K562 (cell line): ENCODE measurements around the gene GRIPAP1. TPM values are rescaled to one million over a fixed set of nuclear protein-coding genes. Genes with fewer than 3 reads are reported as not detected.

ENCODE experiments used
- BACH1 ChIP-seq: fragments of 200-800 bp; sonication (Bioruptor generic); IDR thresholded peaks from 2 replicates; pipeline ENCODE4 v1.6.1; 2016; ENCODE audit warnings: missing genetic modification characterization, missing compliant biosample characterization
- BCL6 ChIP-seq: fragments of 250-450 bp; sonication (Bioruptor Pico); IDR thresholded peaks from 2 replicates; pipeline ENCODE4 v1.4.0; 2020
- BRF1 ChIP-seq: IDR thresholded peaks from 3 replicates; pipeline ENCODE4 v1.6.1; 2011; ENCODE audit warnings: borderline replicate concordance, mild to moderate bottlenecking; ENCODE audit not compliant: insufficient read length; ENCODE audit errors: extremely low read depth
- CEBPG ChIP-seq, 3 experiments: fragments of 200-800 bp in 1 of 3; sonication (Bioruptor generic) in 1 of 3; sonication (generic) in 1 of 3; formaldehyde crosslinking in 1 of 3; IDR thresholded peaks in 2 of 3; conservative IDR thresholded peaks in 1 of 3; 2 replicates each; pipeline versions ENCODE4 v1.6.1 to v1.8.0; 2016 to 2022; ENCODE audit warnings: missing compliant biosample characterization in 2 of 3, missing genetic modification characterization in 2 of 3, mild to moderate bottlenecking in 1 of 3, missing genetic modification reagents in 1 of 3
- DPF2 ChIP-seq: fragments of 450-650 bp; IDR thresholded peaks from 2 replicates; pipeline ENCODE4 v1.6.1; 2016
- EHMT2 ChIP-seq: fragments of 450-650 bp; IDR thresholded peaks from 2 replicates; pipeline ENCODE4 v1.6.1; 2018; ENCODE audit warnings: antibody characterized with exemption
- ETV6 ChIP-seq, 3 experiments: fragments of 150-350 bp in 1 of 3; sonication (generic) in 1 of 3; formaldehyde crosslinking in 1 of 3; IDR thresholded peaks; 2 replicates each; pipeline versions ENCODE4 v1.6.1 to v1.8.0; 2014 to 2022; ENCODE audit warnings: borderline replicate concordance in 2 of 3, low read depth in 2 of 3, antibody characterized with exemption in 1 of 3, low read length in 1 of 3, mild to moderate bottlenecking in 1 of 3, missing genetic modification reagents in 1 of 3
- HMG20B ChIP-seq: fragments of 250-450 bp; sonication (Bioruptor Pico); IDR thresholded peaks from 2 replicates; pipeline ENCODE4 v1.5.0; 2021; ENCODE audit warnings: mild to moderate bottlenecking
- HMGN3 ChIP-seq: IDR thresholded peaks from 2 replicates; pipeline ENCODE4 v1.6.1; 2011; ENCODE audit warnings: borderline replicate concordance, low read depth, mild to moderate bottlenecking, mixed read lengths, low read length; ENCODE audit not compliant: insufficient read length; ENCODE audit errors: extremely low read depth
- MAFK ChIP-seq: IDR thresholded peaks from 2 replicates; pipeline ENCODE4 v1.6.1; 2011; ENCODE audit warnings: low read length, improper control_type of control experiment
- MBD2 ChIP-seq: sonication (generic); IDR thresholded peaks from 2 replicates; pipeline ENCODE4 v1.6.1; 2016; ENCODE audit warnings: low read depth, borderline replicate concordance
- NFE2L1 ChIP-seq: fragments of 450-650 bp; IDR thresholded peaks from 2 replicates; pipeline ENCODE4 v1.6.1; 2016; ENCODE audit warnings: missing genetic modification characterization, low read depth, mild to moderate bottlenecking, missing compliant biosample characterization, moderate library complexity, borderline replicate concordance
- RAD21 ChIP-seq, 2 experiments: fragments of 250-450 bp in 1 of 2; fragments of 450-650 bp in 1 of 2; sonication (Bioruptor Pico) in 1 of 2; formaldehyde crosslinking in 1 of 2; IDR thresholded peaks in 1 of 2; conservative IDR thresholded peaks in 1 of 2; 2 replicates each; pipeline versions ENCODE4 v1.4.0 to v1.8.0; 2020 to 2022; ENCODE audit warnings: mild to moderate bottlenecking in 2 of 2, moderate library complexity in 1 of 2
- SMARCA4 ChIP-seq: fragments of 450-650 bp; IDR thresholded peaks from 2 replicates; pipeline ENCODE4 v1.6.1; 2016
- SNIP1 ChIP-seq: fragments of 450-650 bp; IDR thresholded peaks from 2 replicates; pipeline ENCODE4 v1.7.1; 2017; ENCODE audit warnings: low read depth, mild to moderate bottlenecking
- SP1 ChIP-seq: sonication (generic); formaldehyde crosslinking; IDR thresholded peaks from 2 replicates; pipeline ENCODE4 v1.8.1; 2022; ENCODE audit warnings: mild to moderate bottlenecking, missing genetic modification reagents
- SREBF1 ChIP-seq: fragments of 150-350 bp; IDR thresholded peaks from 2 replicates; pipeline ENCODE4 v1.6.1; 2014; ENCODE audit warnings: antibody characterized with exemption, low read depth, low read length, borderline replicate concordance
- TEAD4 ChIP-seq, 2 experiments: sonication (generic) in 1 of 2; formaldehyde crosslinking in 1 of 2; IDR thresholded peaks; 2 replicates each; pipeline versions ENCODE4 v1.6.1 to v1.8.0; 2012 to 2022; ENCODE audit warnings: borderline replicate concordance in 1 of 2, inconsistent platforms in 1 of 2, low read length in 1 of 2, mild to moderate bottlenecking in 1 of 2, missing genetic modification reagents in 1 of 2
- YY1 ChIP-seq, 3 experiments: IDR thresholded peaks; 2 replicates each; pipeline ENCODE4 v1.6.1; 2011; ENCODE audit warnings: low read length in 2 of 3, mild to moderate bottlenecking in 2 of 3, moderate library complexity in 2 of 3, borderline replicate concordance in 1 of 3, control low read depth in 1 of 3, low read depth in 1 of 3; ENCODE audit not compliant: insufficient read depth in 3 of 3, insufficient replicate concordance in 2 of 3, control insufficient read depth in 1 of 3, insufficient read length in 1 of 3; ENCODE audit errors: extremely low read depth in 1 of 3
- ZNF12 ChIP-seq: sonication (generic); formaldehyde crosslinking; IDR thresholded peaks from 2 replicates; pipeline ENCODE4 v1.4.0; 2020; ENCODE audit warnings: mild to moderate bottlenecking, missing genetic modification reagents
- ZNF263 ChIP-seq: sonication (generic); formaldehyde crosslinking; IDR thresholded peaks from 2 replicates; pipeline ENCODE4 v1.8.0; 2022; ENCODE audit warnings: mild to moderate bottlenecking, missing genetic modification reagents, borderline replicate concordance
- polyA plus RNA-seq, 8 experiments: library from polyadenylated mRNA; depleted of rRNA in 4 of 8; stranded (reverse) in 5 of 8; unstranded in 3 of 8; fragments of >200 nt; fragmentation: Nextera tagmentation in 2 of 8; fragmentation: Illumina TruSeq in 1 of 8; extraction: Ambion mirVana in 2 of 8; extraction: Trizol in 1 of 8; gene quantifications; 2 replicates each; pipeline versions ENCODE4 v1.2.1 to v1.2.3, GENCODE V29; 2011 to 2014; ENCODE audit warnings: inconsistent platforms in 1 of 8, missing spikeins in 1 of 8
- total RNA-seq, 7 experiments: library from RNA; depleted of rRNA in 6 of 7; stranded (reverse); fragments of >200 nt in 6 of 7; fragmentation: Illumina TruSeq in 2 of 7; extraction: Trizol in 2 of 7; gene quantifications; 2 replicates each; pipeline versions ENCODE4 v1.2.1 to v1.2.3, GENCODE V29; 2011 to 2021; ENCODE audit warnings: low replicate concordance in 1 of 7
- TF ChIP-seq, protein P1 (sequence below), 2 experiments: fragments of 450-650 bp in 1 of 2; sonication (generic) in 1 of 2; formaldehyde crosslinking in 1 of 2; IDR thresholded peaks in 1 of 2; conservative IDR thresholded peaks in 1 of 2; 2 replicates each; pipeline versions ENCODE4 v1.6.1 to v1.8.1; 2016 to 2023; ENCODE audit warnings: mild to moderate bottlenecking in 2 of 2, moderate library complexity in 2 of 2, inconsistent platforms in 1 of 2, missing genetic modification reagents in 1 of 2
- TF ChIP-seq, protein P2 (sequence below), 2 experiments: fragments of 450-650 bp; conservative IDR thresholded peaks; 2 replicates each; pipeline ENCODE4 v1.6.1; 2017; ENCODE audit warnings: mild to moderate bottlenecking in 2 of 2, moderate library complexity in 2 of 2

Gene GRIPAP1
- total and polyA plus RNA-seq, 9 of the 15 experiments (the other 6 are each of a cell fraction or from before 2014, with no cell fraction given) = 4.1 to 41.6 (median 24.0) TPM

DNA sequence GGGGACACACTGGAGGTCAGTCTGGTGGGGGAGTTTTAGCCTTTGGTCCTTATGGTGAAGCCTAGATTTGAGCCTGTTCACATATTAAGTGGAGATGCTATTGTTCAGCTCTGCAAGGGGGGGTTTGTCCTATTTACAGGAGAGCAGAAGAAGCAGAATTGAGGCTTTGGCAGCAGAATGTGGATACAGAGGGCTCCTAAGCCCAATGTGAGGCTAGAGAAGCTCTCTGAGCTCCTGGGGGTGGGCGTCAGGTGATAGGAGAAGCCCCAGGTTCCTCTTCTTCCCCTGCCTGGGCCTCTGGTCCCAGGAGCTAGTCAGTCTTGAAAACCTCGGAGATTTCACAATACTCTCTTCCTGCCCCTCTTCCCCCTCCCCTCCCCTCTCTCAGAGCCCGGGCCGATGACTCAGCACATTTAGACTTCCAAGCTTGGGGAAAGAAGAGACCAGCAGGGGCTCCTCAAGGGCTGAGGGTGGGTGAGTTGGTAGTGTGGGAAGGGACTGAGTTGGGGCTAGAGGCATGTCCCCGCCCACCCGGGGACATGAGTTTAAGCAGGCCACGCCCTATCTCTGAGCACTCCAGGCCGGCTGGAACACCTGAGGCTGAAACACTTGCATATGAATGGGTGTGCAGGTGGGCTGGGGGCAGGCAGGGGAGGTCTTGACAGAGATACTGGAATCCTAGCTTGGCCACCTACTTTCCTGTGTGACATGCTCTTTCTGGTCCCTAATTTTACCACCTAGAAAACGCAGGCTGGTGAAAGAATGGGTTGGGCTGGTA, 37.7 kb upstream of the GRIPAP1 start (continued):
- TF ChIP-seq, protein P1, sequence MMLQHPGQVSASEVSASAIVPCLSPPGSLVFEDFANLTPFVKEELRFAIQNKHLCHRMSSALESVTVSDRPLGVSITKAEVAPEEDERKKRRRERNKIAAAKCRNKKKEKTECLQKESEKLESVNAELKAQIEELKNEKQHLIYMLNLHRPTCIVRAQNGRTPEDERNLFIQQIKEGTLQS (IDR thresholded peaks at IDR 0.05) = peak; percentile 84
- TF ChIP-seq, protein P1 (CRISPR knock-in tag; conservative IDR thresholded peaks at IDR 0.05) = no peak
- TF ChIP-seq, protein P2, sequence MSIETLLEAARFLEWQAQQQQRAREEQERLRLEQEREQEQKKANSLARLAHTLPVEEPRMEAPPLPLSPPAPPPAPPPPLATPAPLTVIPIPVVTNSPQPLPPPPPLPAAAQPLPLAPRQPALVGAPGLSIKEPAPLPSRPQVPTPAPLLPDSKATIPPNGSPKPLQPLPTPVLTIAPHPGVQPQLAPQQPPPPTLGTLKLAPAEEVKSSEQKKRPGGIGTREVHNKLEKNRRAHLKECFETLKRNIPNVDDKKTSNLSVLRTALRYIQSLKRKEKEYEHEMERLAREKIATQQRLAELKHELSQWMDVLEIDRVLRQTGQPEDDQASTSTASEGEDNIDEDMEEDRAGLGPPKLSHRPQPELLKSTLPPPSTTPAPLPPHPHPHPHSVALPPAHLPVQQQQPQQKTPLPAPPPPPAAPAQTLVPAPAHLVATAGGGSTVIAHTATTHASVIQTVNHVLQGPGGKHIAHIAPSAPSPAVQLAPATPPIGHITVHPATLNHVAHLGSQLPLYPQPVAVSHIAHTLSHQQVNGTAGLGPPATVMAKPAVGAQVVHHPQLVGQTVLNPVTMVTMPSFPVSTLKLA (conservative IDR thresholded peaks at IDR 0.05) = peak; percentile 32 to 59; a peak in 2 of 4 replicates
- TF ChIP-seq MAFK (peak; percentile 98), TEAD4 (IDR thresholded peaks at IDR 0.05; ENCODE audit: low read length) (no peak), TEAD4 (CRISPR knock-in tag; IDR thresholded peaks at IDR 0.05; ENCODE audit: borderline replicate concordance) (no peak), YY1 (IDR thresholded peaks at IDR 0.05; ENCODE audit: borderline replicate concordance in 1 of 3, control insufficient read depth in 1 of 3, extremely low read depth in 1 of 3, insufficient read depth in 3 of 3, insufficient read length in 1 of 3, insufficient replicate concordance in 2 of 3, low read depth in 1 of 3, low read length in 2 of 3) (peak in 1 of 3 experiments; percentile 29), ETV6 (IDR thresholded peaks at IDR 0.05; ENCODE audit: borderline replicate concordance in 1 of 2, low read depth in 2 of 2, low read length in 1 of 2) (no peak), ETV6 (CRISPR knock-in tag; IDR thresholded peaks at IDR 0.05; ENCODE audit: borderline replicate concordance) (no peak), BRF1 (no peak), SMARCA4 (peak; percentile 79), ZNF263 (CRISPR knock-in tag) (peak; percentile 48; the same call in 1 of the 2 replicates), ZNF12 (CRISPR knock-in tag) (no peak), NFE2L1 (tag) (peak; percentile 98), BCL6 (no peak), DPF2 (peak; percentile 81), HMGN3 (no peak), MBD2 (0 out of 2 replicates have a peak, but pooled peaks have one; percentile 29), BACH1 (tag) (peak; percentile 99), CEBPG (CRISPR knock-in tag; IDR thresholded peaks at IDR 0.05) (peak; percentile 83), CEBPG (tag; conservative IDR thresholded peaks at IDR 0.05 in 1 of 2, IDR thresholded peaks at IDR 0.05 in 1 of 2) (peak; percentile 93), EHMT2 (no peak), SREBF1 (no peak), HMG20B (no peak), SP1 (CRISPR knock-in tag) (0 out of 2 replicates have a peak, but pooled peaks have one; percentile 19), RAD21 (CRISPR knock-in tag; conservative IDR thresholded peaks at IDR 0.05 in 1 of 2, IDR thresholded peaks at IDR 0.05 in 1 of 2) (peak; percentile 38 to 44; a peak in 3 of 4 replicates), SNIP1 (no peak)
